GM12873 (cell line): Measurements from ENCODE around the gene MAB21L4.

Experiments used
- CTCF ChIP-seq: IDR thresholded peaks from 2 replicates; pipeline ENCODE4 v1.5.1; 2012; ENCODE audit warnings: low read depth, mild to moderate bottlenecking, moderate library complexity, low read length, control low read depth; ENCODE audit not compliant: insufficient read depth; ENCODE audit errors: missing control alignments

The MAB21L4 gene

GRCh38 chr2:240895656-240896388 lies at the start of gene MAB21L4:
Gene MAB21L4 (minus strand): TSS chr2:240896156. CDS start chr2:240895997, 159 bp downstream.
- no peak for TF ChIP-seq CTCF

- no peak for TF ChIP-seq CTCF
These were observed 40.1 kb upstream of the MAB21L4 start for GRCh38 chr2:240936106-240936505.

GRCh38 chr2:240935103-240935876 lies 39.3 kb upstream of the MAB21L4 start:
- no peak for TF ChIP-seq CTCF

GRCh38 chr2:240934701-240935102 lies 38.7 kb upstream of the MAB21L4 start:
- TF ChIP-seq CTCF, result no peak

- TF ChIP-seq CTCF, result no peak
These were observed 38.2 kb upstream of the MAB21L4 start for GRCh38 chr2:240933966-240934700.

GRCh38 chr2:240933048-240933965 lies 37.4 kb upstream of the MAB21L4 start:
- no peak for TF ChIP-seq CTCF
